ENCODE results near the gene SPRY2. TPM values are rescaled to one million over a fixed set of nuclear protein-coding genes. Genes with fewer than 3 reads are reported as not detected.

SPRY2 gene
- total and polyA plus RNA-seq, 2 of the 13 experiments (the other 11 are each of a cell fraction or from before 2014, with no cell fraction given) = 7.4 to 25.1 TPM

DNA sequence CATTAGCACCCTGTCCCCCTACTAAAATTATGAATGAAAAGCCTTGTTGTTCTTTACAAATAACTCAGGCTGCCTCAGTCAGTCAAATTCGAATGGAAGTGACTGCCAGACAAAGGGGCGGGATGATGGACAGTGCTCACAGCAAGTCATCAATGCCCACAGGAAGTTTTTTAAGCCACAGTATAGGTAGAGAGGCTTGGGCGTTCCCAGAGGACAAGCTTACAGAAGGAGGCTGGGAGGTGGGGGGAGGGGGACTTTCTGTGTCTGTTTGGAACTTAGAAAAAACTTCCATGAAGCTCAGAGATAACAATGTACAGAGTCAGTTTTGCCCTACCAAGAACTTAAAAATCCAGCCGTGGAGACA, 18.5 kb upstream of the SPRY2 start:
- in situ Hi-C loops (cut with HindIII; ENCODE audit: extremely low pct_ligation_motif_present, low pct_unique_long_range_greater_than_20kb) (loop anchor here (25.0 kb wide), 1 partner anchor 572 kb away; no protein-coding TSS in a partner anchor), intact Hi-C loops (cut with micrococcal nuclease; ENCODE audit: unreplicated experiment) (no loop called here)
- Histone ChIP-seq H3K27me3 (ENCODE audit: control insufficient read depth in 1 of 2, insufficient read depth in 2 of 2, low read length in 2 of 2) (no peaks in the 10 kb centered on the region), H3K9ac (ENCODE audit: insufficient read depth, low read depth, low read length) (no peak overlapping the region), H3K4me1 (ENCODE audit: insufficient read depth, low read length) (peaks cover 50% of the 10 kb centered on the region), H3K79me2 (ENCODE audit: insufficient read depth, low read length) (no peaks in the 10 kb centered on the region), H3K9me3 (ENCODE audit: low read length) (no peaks in the 10 kb centered on the region), H3K4me2 (ENCODE audit: low read depth, low read length) (peak overlapping the region; percentile 59), H2AFZ (ENCODE audit: low read length) (no peak overlapping the region), H3K4me3 (replicated peaks in 1 of 3; ENCODE audit: insufficient read depth in 1 of 3, low read depth in 2 of 3, low read length in 3 of 3) (peak overlapping the region in 1 of 3 experiments; percentile 2; a peak in 1 of 6 replicates), H4K20me1 (ENCODE audit: insufficient read depth, low read length) (no peaks in the 10 kb centered on the region), H3K36me3 (replicated peaks in 1 of 2; ENCODE audit: control insufficient read depth in 1 of 2, insufficient read depth in 2 of 2, low read length in 2 of 2) (no peaks in the 10 kb centered on the region), H3K27ac (ENCODE audit: extremely low read length, insufficient read depth, low read length) (no peak overlapping the region)
- ChIA-PET CTCF (ENCODE audit: low intra/inter-chr PET ratio, low total read pairs) (no interaction called here), POLR2A (interaction anchor here (1.0 kb wide), 1 partner anchor 18 kb away, joined by 6 read pairs; the partner anchor contains the start of gene SPRY2)
- TF ChIP-seq NKX3-1 (CRISPR knock-in tag; IDR thresholded peaks at IDR 0.05) = no peak
- TF ChIP-seq ZNF143 (CRISPR knock-in tag; IDR thresholded peaks at IDR 0.05) = no peak
- no peak for TF ChIP-seq ZNF768 (CRISPR knock-in tag; IDR thresholded peaks at IDR 0.05)
- TF ChIP-seq TBX3 (IDR thresholded peaks at IDR 0.05; ENCODE audit: borderline replicate concordance) = no peak
- TF ChIP-seq SRSF4 (IDR thresholded peaks at IDR 0.05; ENCODE audit: low read depth, low read length, poor library complexity, severe bottlenecking) = no peak
- no peak for TF ChIP-seq EED (CRISPR knock-in tag; IDR thresholded peaks at IDR 0.05)
- no peak for TF ChIP-seq CBFB (CRISPR knock-in tag; IDR thresholded peaks at IDR 0.05)
- TF ChIP-seq, protein P1, sequence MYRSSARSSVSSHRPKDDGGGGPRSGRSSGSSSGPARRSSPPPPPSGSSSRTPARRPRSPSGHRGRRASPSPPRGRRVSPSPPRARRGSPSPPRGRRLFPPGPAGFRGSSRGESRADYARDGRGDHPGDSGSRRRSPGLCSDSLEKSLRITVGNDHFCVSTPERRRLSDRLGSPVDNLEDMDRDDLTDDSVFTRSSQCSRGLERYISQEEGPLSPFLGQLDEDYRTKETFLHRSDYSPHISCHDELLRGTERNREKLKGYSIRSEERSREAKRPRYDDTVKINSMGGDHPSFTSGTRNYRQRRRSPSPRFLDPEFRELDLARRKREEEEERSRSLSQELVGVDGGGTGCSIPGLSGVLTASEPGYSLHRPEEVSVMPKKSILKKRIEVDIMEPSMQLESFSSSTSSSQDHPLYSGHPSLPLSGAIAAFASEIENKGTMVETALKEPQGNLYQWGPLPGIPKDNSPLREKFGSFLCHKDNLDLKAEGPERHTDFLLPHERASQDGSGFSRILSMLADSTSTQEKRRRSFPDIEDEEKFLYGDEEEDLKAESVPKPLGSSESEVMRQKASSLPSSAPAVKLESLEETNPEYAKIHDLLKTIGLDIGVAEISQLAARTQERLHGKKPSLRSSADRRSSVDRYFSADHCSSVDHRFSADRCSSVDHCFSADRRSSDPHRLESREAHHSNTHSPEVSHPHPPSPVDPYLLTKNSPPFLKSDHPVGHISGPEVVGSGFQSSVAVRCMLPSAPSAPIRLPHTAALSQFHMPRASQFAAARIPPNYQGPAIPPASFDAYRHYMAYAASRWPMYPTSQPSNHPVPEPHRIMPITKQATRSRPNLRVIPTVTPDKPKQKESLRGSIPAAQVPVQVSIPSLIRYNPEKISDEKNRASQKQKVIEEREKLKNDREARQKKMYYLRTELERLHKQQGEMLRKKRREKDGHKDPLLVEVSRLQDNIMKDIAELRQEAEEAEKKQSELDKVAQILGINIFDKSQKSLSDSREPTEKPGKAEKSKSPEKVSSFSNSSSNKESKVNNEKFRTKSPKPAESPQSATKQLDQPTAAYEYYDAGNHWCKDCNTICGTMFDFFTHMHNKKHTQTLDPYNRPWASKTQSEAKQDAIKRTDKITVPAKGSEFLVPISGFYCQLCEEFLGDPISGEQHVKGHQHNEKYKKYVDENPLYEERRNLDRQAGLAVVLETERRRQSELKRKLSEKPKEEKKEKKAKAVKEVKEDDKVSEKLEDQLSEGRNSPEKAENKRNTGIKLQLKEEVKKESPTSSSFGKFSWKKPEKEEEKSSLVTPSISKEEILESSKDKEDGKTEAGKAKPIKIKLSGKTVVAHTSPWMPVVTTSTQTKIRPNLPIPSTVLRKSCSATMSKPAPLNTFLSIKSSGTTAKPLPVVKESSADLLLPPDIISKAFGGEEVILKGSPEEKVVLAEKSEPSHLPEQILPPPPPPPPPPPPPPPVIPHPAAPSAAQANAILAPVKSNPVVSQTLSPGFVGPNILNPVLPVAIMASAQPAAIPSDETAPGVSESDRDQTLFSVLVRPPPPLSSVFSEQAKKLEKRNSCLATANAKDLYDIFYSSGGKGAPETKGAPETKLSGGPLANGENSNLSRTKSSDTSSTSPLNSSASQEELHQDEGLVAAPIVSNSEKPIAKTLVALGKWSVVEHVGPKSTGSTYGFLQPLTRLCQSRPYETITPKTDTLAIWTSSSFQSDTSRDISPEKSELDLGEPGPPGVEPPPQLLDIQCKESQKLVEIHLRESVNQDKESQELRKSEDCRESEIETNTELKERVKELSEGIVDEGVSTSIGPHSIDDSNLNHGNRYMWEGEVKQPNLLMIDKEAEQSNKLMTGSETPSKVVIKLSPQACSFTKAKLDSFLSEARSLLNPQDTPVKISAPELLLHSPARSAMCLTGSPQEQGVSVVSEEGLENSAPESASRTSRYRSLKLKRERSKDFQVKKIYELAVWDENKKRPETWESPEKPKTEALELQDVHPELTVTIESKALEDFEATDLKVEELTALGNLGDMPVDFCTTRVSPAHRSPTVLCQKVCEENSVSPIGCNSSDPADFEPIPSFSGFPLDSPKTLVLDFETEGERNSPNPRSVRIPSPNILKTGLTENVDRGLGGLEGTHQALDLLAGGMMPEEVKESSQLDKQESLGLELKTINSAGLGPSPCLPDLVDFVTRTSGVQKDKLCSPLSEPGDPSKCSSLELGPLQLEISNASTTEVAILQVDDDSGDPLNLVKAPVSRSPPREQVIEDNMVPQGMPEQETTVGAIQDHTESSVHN (CRISPR knock-in tag; IDR thresholded peaks at IDR 0.05) = no peak
- TF ChIP-seq ZNF18 (CRISPR knock-in tag; IDR thresholded peaks at IDR 0.05; ENCODE audit: insufficient replicate concordance) = no peak
- no peak for TF ChIP-seq IKZF1 (IDR thresholded peaks at IDR 0.05)
- no peak for TF ChIP-seq ZNF598 (CRISPR knock-in tag; IDR thresholded peaks at IDR 0.05; ENCODE audit: borderline replicate concordance)
- TF ChIP-seq ZNF607 (CRISPR knock-in tag; IDR thresholded peaks at IDR 0.05; ENCODE audit: borderline replicate concordance) = no peak
- TF ChIP-seq HMGA1 (CRISPR knock-in tag; conservative IDR thresholded peaks at IDR 0.05) = no peak
- TF ChIP-seq DRAP1 (CRISPR knock-in tag; IDR thresholded peaks at IDR 0.05) = no peak
- no peak for TF ChIP-seq RBM39 (IDR thresholded peaks at IDR 0.05; ENCODE audit: low read depth, low read length, poor library complexity, severe bottlenecking)
- TF ChIP-seq ZNF746 (CRISPR knock-in tag; IDR thresholded peaks at IDR 0.05) = no peak
- WGBS (ENCODE audit: low lambda C conversion rate) = 32% methylated on average over 4 of the region's 4 CpGs
- BruUV-seq (replicated peaks) = no TSS peak
- ATAC-seq = no peak
- no peak for DNase-seq (ENCODE audit: low spot score)
- FAIRE-seq = no peak

All from HepG2 (cell line).